ENCODE results near the gene TTC12.

GRCh38 chr11:113339929-113340589 is 25.7 kb downstream of the TTC12 start:
- TF ChIP-seq POLR2A (IDR thresholded peaks at IDR 0.05; ENCODE audit: low read length) (no peak), GATA1 (IDR thresholded peaks at IDR 0.05; ENCODE audit: low read depth, low read length) (no peak)
